Uterus (tissue), 2 donors: ENCODE measurements around the gene RNF217.

Experiments used
- POLR2A ChIP-seq, 2 donors: fragments of 450-650 bp; IDR thresholded peaks; one replicate each; pipeline ENCODE4 v1.6.1; 2016; ENCODE audit warnings: antibody characterized with exemption in 2 of 2, mild to moderate bottlenecking in 1 of 2, moderate library complexity in 1 of 2
- TF ChIP-seq, protein P1 (sequence below), 4 experiments: fragments of 200-600 bp in 2 of 4; fragments of 450-650 bp in 2 of 4; sonication (generic) in 2 of 4; IDR thresholded peaks; one replicate each; pipeline ENCODE4 v1.5.1; 2016 to 2019; ENCODE audit warnings: antibody characterized with exemption in 4 of 4, mild to moderate bottlenecking in 2 of 4, moderate library complexity in 1 of 4

DNA sequence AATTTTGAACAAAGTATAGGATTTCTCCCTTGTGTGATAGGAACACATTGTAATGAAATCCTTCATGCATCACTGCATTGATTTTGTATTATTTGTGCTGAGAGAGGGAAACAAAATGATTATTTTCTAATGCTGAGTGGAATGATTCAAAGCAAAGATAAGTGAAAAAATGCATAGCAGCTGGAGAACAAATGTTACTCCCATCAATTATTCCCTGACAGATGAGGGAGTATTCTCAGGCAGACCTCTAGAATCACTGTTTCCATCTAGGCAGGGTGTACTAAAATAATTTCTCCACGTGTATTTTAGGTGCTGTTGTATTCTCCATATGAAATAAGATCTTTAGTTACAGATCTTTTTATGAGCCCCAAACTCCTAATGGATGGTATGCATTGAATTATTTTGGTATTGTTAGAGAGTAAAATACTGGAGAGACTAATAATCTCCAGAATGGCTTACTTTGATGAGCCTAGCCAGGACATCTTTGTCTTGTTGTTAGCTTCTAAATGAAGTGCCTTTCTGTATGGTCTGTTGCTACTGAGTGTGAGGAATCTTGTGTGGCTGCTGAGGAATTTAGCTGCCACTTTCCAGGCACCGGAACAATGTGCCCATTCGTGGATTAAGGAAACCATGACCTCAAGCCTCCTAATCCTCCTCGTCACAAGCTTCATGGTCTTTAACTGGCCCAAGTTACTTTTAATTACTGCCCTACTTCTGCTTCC, 39.6 kb downstream of the RNF217 start:
- TF ChIP-seq, protein P1, sequence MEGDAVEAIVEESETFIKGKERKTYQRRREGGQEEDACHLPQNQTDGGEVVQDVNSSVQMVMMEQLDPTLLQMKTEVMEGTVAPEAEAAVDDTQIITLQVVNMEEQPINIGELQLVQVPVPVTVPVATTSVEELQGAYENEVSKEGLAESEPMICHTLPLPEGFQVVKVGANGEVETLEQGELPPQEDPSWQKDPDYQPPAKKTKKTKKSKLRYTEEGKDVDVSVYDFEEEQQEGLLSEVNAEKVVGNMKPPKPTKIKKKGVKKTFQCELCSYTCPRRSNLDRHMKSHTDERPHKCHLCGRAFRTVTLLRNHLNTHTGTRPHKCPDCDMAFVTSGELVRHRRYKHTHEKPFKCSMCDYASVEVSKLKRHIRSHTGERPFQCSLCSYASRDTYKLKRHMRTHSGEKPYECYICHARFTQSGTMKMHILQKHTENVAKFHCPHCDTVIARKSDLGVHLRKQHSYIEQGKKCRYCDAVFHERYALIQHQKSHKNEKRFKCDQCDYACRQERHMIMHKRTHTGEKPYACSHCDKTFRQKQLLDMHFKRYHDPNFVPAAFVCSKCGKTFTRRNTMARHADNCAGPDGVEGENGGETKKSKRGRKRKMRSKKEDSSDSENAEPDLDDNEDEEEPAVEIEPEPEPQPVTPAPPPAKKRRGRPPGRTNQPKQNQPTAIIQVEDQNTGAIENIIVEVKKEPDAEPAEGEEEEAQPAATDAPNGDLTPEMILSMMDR (IDR thresholded peaks at IDR 0.05) = no peak
- no peak for TF ChIP-seq POLR2A (IDR thresholded peaks at IDR 0.05)
